NOMO-1 (cell line): ENCODE data around the gene GALNT8.

Source experiments
- DNase-seq, 2 experiments: peaks; one replicate each; lab custom pipeline; 2025; ENCODE audit not compliant: unreplicated experiment in 2 of 2; lab: John Stamatoyannopoulos, UW

The GALNT8 gene

DNA sequence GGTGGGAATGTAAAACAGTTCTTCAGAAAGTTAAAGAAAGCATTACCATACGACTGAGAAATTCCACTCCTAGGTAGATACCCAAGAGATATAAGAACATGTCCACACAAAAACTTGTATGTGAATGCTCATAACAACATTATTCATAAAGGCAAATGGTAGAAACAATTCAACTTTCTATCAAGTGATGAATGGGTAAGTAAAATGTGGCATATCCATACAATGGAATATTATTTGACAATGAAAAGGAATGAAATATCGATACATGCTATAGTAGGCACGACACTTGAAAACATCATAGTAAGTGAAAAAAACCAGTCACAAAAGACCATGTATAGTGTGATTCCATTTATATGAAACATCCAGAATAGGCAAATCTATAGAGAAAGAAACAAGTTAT lies 71.3 kb downstream of the GALNT8 start:
- no peak for DNase-seq

- no peak for DNase-seq
Observed at GRCh38 chr12:4794491-4794890, 74.3 kb downstream of the GALNT8 start.

DNA sequence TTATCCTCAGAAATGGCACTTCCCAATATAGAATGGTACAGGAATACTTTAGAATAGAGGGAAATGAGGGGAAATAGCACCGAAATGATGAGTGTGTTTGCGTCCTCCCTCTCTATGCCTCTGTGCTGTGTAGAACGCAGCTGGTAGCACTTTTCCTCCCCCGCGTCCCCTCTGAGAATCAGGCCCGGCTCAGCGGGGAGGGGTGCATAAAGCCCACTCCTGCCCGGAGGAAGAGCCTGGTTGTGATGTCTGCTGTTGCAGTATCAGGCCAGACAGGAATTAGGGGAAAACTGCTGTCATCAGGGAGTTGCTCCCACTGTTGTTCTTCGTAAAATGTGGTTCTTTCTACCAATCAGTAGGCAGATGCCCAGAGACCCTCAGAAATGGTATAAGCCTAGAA lies 76.0 kb downstream of the GALNT8 start:
- no peak for DNase-seq

- DNase-seq: no peak
Observed at GRCh38 chr12:4796694-4797482, 76.7 kb downstream of the GALNT8 start.

DNA sequence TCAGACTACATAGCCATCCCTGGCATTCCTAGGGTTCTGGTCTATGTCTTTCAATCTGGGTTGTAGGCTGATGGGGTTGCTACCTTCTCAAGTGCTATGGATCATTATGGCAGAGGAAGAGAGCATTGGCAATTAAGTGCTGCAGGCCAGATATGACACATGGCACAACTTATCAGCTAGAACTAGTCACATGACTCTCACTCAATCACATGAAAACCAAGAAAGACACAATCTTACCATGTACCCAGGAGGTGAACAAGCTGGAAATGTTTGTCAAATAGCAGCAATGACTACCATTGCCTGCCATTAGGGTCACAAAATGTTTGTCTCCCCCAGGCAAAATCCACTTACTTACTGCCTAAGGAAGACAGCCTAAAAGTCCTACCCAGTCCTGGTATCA lies 80.4 kb downstream of the GALNT8 start:
- DNase-seq: no peak

- DNase-seq: no peak
Observed at GRCh38 chr12:4802841-4803240, 82.6 kb downstream of the GALNT8 start.

DNA sequence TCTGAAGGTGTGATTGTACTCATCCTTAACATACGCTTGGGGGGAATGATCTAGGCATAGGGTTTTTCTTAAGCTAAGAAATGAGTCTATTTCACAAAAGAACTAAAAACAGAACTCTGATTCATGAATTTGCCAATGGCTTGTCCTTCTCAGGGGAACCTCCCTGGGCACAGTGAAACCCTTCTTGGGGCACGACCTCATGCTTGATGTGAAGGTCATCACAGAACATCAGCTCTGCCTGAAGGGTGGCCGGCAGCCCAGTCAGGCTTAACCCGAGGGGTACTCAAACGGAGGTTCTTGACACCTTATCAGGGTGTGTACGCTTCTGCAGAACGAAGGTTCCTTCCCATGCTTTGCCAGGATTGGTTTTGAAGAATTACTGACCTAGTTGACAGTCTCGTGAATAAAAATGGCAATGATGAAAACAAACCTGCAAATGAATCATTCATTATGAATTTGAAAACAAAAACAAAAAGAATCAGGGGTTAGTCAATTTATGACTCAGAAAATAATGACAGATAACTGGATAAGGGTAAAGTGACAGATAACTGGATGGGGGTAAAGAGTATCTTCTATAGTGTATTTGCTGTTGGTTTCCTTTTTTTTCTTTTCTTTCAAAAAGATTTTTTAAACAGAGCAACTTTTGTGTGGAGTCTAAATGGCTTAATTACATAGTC lies 86.4 kb downstream of the GALNT8 start:
- DNase-seq: no peak

- DNase-seq: no peak
Observed at GRCh38 chr12:4807116-4807783, 87.0 kb downstream of the GALNT8 start.

GRCh38 chr12:4807813-4808212 lies 87.6 kb downstream of the GALNT8 start:
- no peak for DNase-seq

DNA sequence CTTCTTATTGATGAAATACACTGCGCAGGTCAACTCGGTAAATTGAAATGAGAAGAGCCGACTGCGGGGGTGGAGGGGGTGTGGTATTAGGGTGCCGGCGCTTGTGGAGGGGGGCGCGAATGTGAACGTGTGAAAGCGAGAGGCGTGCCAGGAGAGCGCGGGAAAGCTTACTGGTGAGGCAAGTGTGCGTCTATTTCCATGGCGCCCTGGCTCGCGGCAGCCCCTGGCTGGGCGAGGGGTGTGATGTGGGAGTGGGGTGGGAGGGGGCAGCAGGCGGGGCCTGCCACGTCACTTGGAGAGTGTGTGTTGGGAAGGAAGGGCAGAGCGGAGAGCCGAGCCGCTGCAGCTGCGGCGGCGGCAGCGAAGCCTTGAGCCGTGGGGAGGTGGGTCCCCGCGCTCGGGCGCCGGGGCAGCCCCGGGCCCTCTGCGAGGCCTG lies 88.8 kb downstream of the GALNT8 start:
- no peak for DNase-seq

DNA sequence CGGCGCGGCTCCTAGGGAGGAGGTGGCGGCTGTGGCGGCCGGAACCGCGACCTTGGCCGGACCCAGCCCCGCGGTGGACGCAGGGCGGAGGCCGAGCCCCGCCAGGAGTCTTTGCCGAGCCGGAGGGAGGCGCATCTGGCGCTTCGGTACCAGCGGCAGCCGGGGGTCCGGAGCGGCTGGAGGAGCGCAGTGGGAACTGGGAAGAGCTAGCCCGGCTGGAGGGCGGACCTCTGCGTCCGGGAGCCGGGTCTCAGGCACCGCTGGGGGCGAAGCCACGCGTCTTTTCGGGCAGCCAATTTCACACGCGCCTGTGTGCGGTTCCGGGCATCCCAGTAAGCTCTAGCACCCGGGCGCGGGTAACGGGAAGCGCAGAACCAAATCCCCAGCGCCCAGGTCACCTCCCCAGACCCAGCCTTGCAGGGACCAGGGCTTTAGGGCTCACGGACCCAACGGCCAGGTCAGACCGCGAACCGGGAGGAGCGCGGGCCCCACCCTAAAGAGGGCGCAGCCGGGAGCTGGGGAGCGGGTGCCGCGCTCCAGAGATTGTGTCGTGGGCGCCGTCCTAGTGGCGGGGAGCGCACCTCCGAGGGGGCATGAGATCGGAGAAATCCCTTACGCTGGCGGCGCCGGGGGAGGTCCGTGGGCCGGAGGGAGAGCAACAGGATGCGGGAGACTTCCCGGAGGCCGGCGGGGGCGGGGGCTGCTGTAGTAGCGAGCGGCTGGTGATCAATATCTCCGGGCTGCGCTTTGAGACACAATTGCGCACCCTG lies 89.4 kb downstream of the GALNT8 start:
- DNase-seq: no peak

- DNase-seq: no peak
Observed at GRCh38 chr12:4810219-4810671, 90.0 kb downstream of the GALNT8 start.

DNA sequence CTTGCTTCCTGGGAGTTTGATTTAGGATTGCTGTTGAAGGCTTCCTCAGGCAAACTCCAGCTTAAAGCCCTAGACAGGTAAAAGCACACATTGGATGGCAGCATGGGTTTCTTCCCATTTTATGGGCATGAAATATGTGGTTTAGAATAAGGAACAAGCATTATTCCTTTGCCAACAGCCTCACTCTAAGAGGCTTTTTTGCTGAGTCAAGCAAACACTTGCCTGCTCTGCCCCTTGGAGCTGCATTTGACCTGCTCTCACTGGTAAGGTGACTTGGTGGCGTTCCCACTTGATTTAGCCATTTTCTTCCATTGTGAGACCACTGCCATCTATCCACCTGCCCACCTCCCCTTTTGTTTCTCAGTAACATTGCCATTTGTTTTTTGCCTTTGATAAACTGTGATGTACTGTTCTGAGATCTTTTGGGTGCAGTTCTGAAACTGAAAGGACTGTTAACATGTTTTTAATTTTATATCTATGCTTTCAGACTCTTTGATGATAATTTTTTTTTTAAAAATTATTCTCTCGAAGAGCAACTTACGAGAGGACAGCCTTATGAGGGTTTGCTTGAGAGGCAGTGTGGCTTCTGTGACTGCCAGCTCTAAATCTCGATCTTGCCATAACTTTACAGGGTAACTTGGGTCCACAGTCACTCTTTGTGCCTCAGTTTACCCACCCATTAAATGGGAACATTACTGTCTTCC lies 92.6 kb downstream of the GALNT8 start:
- no peak for DNase-seq

DNA sequence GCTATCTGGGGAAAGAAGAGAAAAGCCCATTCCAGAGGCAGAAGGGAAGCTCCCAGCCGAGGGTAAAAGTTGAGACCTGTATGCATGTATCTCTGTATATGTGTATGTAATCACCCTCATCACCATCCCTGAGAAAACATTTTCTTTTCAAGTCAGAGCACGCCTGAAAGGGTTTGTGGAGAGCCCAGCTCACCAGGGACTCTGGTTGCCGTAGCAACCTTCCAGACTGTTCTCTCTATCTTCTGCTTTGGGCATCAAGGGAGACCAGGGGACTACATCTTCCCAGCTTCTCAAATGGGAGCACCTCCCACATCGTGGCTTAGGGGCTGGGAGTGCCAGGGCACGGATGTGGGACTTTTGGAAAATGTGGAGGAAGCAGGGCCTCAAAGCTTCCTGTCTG lies 93.5 kb downstream of the GALNT8 start:
- DNase-seq: no peak

DNA sequence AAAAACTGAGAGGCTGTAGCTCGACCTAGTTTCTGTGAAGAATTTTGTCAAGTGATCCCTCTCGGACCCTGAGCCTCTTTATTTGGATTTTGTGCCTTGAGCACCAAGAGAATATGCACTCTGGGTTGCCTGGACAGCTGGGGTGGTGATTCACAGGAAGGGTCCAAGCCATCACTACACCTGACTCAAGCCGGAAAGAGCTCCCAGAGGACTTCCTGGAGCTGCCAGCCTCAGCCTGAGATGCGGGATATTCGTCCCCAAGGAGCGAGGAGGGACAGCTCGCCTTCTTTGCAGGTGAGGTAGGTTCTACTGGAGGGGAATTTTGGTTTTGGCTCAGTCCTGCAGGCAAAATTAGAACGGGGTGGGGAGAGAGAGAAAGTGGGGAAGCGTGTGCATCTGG lies 94.3 kb downstream of the GALNT8 start:
- no peak for DNase-seq

DNA sequence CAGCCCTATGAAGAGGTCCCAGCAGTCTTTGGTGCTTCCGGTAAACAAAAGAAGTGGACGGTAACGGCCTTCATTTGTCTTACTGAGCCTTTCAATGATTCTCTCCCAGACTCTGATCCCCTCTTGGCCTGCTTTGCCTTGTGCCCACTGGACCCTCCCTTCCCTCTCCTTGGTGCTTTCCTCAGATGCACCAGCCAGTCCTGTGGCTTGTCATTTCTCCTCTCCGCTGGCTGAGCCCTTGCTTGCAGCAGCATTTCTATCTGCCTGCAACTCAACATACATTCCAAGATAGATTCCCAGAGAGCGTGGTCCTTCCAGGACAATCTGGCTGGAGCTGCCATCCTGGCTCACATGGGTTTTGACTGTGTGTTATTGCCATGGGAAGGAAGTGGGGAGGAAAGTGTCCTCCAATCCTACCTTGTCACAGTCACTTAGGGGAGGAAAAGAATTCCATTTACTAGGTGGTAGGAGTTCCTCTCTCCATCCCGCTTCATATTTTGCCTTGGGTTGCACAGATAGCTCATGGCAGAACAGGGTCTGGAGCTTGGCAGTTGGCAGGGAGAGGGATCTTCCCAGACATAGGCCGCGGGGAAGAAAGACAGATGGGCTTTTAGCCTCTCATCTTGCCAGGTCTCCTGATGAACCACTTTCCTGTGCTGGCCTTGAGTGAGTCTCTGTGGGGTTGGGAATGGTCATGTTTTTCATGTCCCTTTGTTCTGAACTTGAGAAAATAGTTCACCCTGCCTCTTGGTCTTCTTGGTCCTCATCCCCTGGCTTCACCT lies 96.7 kb downstream of the GALNT8 start:
- no peak for DNase-seq

- no peak for DNase-seq
Observed at GRCh38 chr12:4817880-4818279, 97.7 kb downstream of the GALNT8 start.

DNA sequence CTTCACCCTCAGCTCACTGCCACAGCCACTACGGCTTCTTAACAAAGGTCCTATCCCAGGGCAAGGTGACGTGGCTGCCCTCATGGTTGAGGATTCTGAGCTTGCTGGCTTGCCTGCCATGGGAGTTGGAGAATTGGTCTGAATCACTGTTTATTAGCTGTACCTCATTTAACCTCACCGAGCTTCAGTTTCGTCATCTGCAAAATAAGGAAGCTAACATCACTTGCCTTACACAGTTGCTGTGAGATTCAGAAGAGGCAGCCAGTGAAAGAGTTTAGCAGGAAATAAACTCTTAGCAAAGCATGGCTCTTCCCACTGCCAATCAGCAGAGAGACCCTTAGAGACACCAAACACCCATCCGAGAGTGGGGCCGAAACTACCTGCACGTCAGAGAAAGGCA lies 99.5 kb downstream of the GALNT8 start:
- peak; percentile 59 to 96 for DNase-seq

- peak; percentile 36 to 54 for DNase-seq
Observed at GRCh38 chr12:4820971-4821370, 100.8 kb downstream of the GALNT8 start.
